K562 (cell line): ENCODE data around the gene DCLK1. TPM values are rescaled to one million over a fixed set of nuclear protein-coding genes. Genes with fewer than 3 reads are reported as not detected.

Experiments used
- ATAC-seq: fragments of 200-7000 bp; cut with Tn5 transposase; 3 replicates; pipeline ENCODE4 v1.9.1; 2020; ENCODE audit warnings: moderate library complexity
- BruUV-seq: library from RNA; stranded (reverse); fragments of 400-500 nt; replicated peaks from 2 replicates; lab custom pipeline; 2021; lab: Mats Ljungman, UMichigan
- CTCF ChIA-PET: fragments of 300-600 bp; formaldehyde crosslinking; extraction: SDS; loops from one replicate; lab custom pipeline; 2021; ENCODE audit warnings: low intra/inter-chr PET ratio; lab: Yijun Ruan, JAX
- POLR2A ChIA-PET: fragments of 300-600, 350-650 bp; sonication (Branson Sonifier 250); formaldehyde crosslinking; extraction: SDS; loops from one replicate; lab custom pipeline; 2021; ENCODE audit warnings: antibody characterized with exemption, inconsistent platforms; lab: Yijun Ruan, JAX
- DNase-seq, 4 experiments: peaks; one replicate each; pipeline versions ENCODE4 v3.0.0 to v3.0.0-alpha.2; 2011 to 2018; ENCODE audit warnings: low spot score in 3 of 4, mixed read lengths in 3 of 4; ENCODE audit errors: extremely low read depth in 1 of 4
- FAIRE-seq: peaks from 2 replicates; lab custom pipeline; 2011; peaks lifted over from hg19 to GRCh38; lab: Jason Lieb, UNC
- H2AFZ ChIP-seq: 2 replicates; pipeline ENCODE4 v1.6.0; 2011; ENCODE audit warnings: low read depth, low read length, control low read depth, inconsistent platforms
- H3K27ac ChIP-seq: fragments of 200-600 bp; 3 replicates; pipeline ENCODE4 v1.8.0; 2011; ENCODE audit warnings: low read depth, mild to moderate bottlenecking, control low read depth, inconsistent platforms, low read length, moderate library complexity, mixed read lengths; ENCODE audit errors: extremely low read depth
- H3K27me3 ChIP-seq, 2 experiments: fragments of 300-600 bp in 1 of 2; 2 replicates in 1 of 2; 3 replicates in 1 of 2; pipeline versions ENCODE4 v1.6.0 to v1.8.0; 2011; ENCODE audit warnings: inconsistent platforms in 2 of 2, low read length in 2 of 2, mild to moderate bottlenecking in 1 of 2, mixed read lengths in 1 of 2, moderate library complexity in 1 of 2; ENCODE audit not compliant: control insufficient read depth in 2 of 2, insufficient read depth in 2 of 2
- H3K36me3 ChIP-seq: fragments of 300-600 bp; 3 replicates; pipeline ENCODE4 v1.8.0; 2011; ENCODE audit warnings: mild to moderate bottlenecking, low read length, inconsistent platforms; ENCODE audit not compliant: control insufficient read depth, insufficient read depth
- H3K4me1 ChIP-seq, 2 experiments: fragments of 200-600 bp in 1 of 2; replicated peaks in 1 of 2; 2 replicates in 1 of 2; 3 replicates in 1 of 2; pipeline versions ENCODE4 v1.5.1 to v1.8.0; 2011; ENCODE audit warnings: inconsistent platforms in 2 of 2, low read length in 2 of 2, mild to moderate bottlenecking in 1 of 2, mixed read lengths in 1 of 2, moderate library complexity in 1 of 2; ENCODE audit not compliant: control insufficient read depth in 2 of 2, insufficient read depth in 2 of 2
- H3K4me2 ChIP-seq: 2 replicates; pipeline ENCODE4 v1.6.1; 2011; ENCODE audit warnings: low read length, control low read depth, inconsistent platforms, mixed read lengths; ENCODE audit not compliant: insufficient read depth
- H3K4me3 ChIP-seq: fragments of 200-600 bp; sonication (generic), shearing (Covaris generic); 2 replicates; pipeline ENCODE4 v1.5.1; 2016; ENCODE audit warnings: control low read depth, inconsistent platforms
- H3K79me2 ChIP-seq: fragments of 200-600 bp; 3 replicates; pipeline ENCODE4 v1.8.0; 2011; ENCODE audit warnings: low read length, inconsistent platforms; ENCODE audit not compliant: control insufficient read depth, insufficient read depth
- H3K9ac ChIP-seq, 2 experiments: 2 replicates each; pipeline versions ENCODE4 v1.6.0 to v1.6.1; 2011; ENCODE audit warnings: low read depth in 2 of 2, low read length in 2 of 2, control low read depth in 1 of 2, inconsistent platforms in 1 of 2, mild to moderate bottlenecking in 1 of 2, mixed read lengths in 1 of 2; ENCODE audit not compliant: insufficient read depth in 1 of 2
- H3K9me1 ChIP-seq: one replicate; pipeline ENCODE4 v1.6.0; 2011; ENCODE audit warnings: inconsistent platforms, mild to moderate bottlenecking, low read length, moderate library complexity; ENCODE audit not compliant: control insufficient read depth, insufficient read depth
- H3K9me3 ChIP-seq: replicated peaks from 2 replicates; pipeline ENCODE4 v1.5.1; 2011; ENCODE audit warnings: low read depth, low read length, inconsistent platforms; ENCODE audit not compliant: control insufficient read depth, insufficient read depth
- H4K20me1 ChIP-seq: replicated peaks from 2 replicates; pipeline ENCODE4 v1.6.1; 2011; ENCODE audit warnings: low read length, inconsistent platforms, mixed read lengths; ENCODE audit not compliant: control insufficient read depth, insufficient read depth
- BDP1 ChIP-seq: IDR thresholded peaks from 3 replicates; pipeline ENCODE4 v1.6.1; 2011; ENCODE audit not compliant: insufficient read length, insufficient read depth
- BRCA1 ChIP-seq, 2 experiments: fragments of 450-650 bp in 1 of 2; sonication (generic) in 1 of 2; formaldehyde crosslinking in 1 of 2; IDR thresholded peaks; 2 replicates each; pipeline versions ENCODE4 v1.5.0 to v1.6.1; 2017 to 2020; ENCODE audit warnings: mild to moderate bottlenecking in 1 of 2, missing genetic modification reagents in 1 of 2
- CBFA2T2 ChIP-seq: fragments of 450-650 bp; conservative IDR thresholded peaks from 2 replicates; pipeline ENCODE4 v1.6.1; 2017; ENCODE audit warnings: mild to moderate bottlenecking
- NFE2 ChIP-seq: IDR thresholded peaks from 2 replicates; pipeline ENCODE4 v1.6.1; 2014; ENCODE audit warnings: antibody characterized with exemption, low read depth
- PRPF4 ChIP-seq: fragments of 200-400 bp; formaldehyde crosslinking; IDR thresholded peaks from one replicate; pipeline ENCODE4 v1.6.1; 2017; ENCODE audit warnings: low read length, low read depth, mild to moderate bottlenecking; ENCODE audit not compliant: insufficient read depth, poor library complexity, severe bottlenecking
- RHOXF2B ChIP-seq: fragments of 250-450 bp; sonication (Bioruptor Pico); conservative IDR thresholded peaks from 2 replicates; pipeline ENCODE4 v1.5.1; 2021
- SIX5 ChIP-seq, 2 experiments: IDR thresholded peaks; 2 replicates each; pipeline ENCODE4 v1.6.1; 2011; ENCODE audit warnings: low read length in 2 of 2, borderline replicate concordance in 1 of 2, low read depth in 1 of 2, mild to moderate bottlenecking in 1 of 2, moderate library complexity in 1 of 2; ENCODE audit not compliant: insufficient read depth in 1 of 2
- TAL1 ChIP-seq: fragments of 450-650 bp; IDR thresholded peaks from 2 replicates; pipeline ENCODE4 v1.6.1; 2016; ENCODE audit warnings: mild to moderate bottlenecking
- ZNF324 ChIP-seq: fragments of 250-450 bp; sonication (Bioruptor Pico); IDR thresholded peaks from 2 replicates; pipeline ENCODE4 v1.4.0; 2020; ENCODE audit warnings: mild to moderate bottlenecking
- ZNF764 ChIP-seq: fragments of 250-450 bp; sonication (Bioruptor Pico); IDR thresholded peaks from 2 replicates; pipeline ENCODE4 v1.4.0; 2020; ENCODE audit warnings: low read depth, mild to moderate bottlenecking, moderate library complexity
- WGBS: fragments of 100-300 bp; shearing (Covaris generic); methylation state at CpG from one replicate; pipeline ENCODE4 v1.1.6; 2016; ENCODE audit warnings: low coverage, mixed read lengths; ENCODE audit not compliant: insufficient coverage; ENCODE audit errors: missing lambda C conversion rate; 5-methylcytosine and 5-hydroxymethylcytosine counted together
- in situ Hi-C: fragments of 300-500 bp; cut with MboI; formaldehyde crosslinking; loops from 4 replicates; pipeline ENCODE4 v1.15.0; 2018; ENCODE audit warnings: inconsistent platforms, mixed read lengths
- intact Hi-C: fragments of 100-400 bp; cut with micrococcal nuclease; formaldehyde crosslinking; loops from 2 replicates; pipeline ENCODE4 v1.14.2; 2022
- polyA plus RNA-seq, 8 experiments: library from polyadenylated mRNA; depleted of rRNA in 4 of 8; stranded (reverse) in 5 of 8; unstranded in 3 of 8; fragments of >200 nt; fragmentation: Nextera tagmentation in 2 of 8; fragmentation: Illumina TruSeq in 1 of 8; extraction: Ambion mirVana in 2 of 8; extraction: Trizol in 1 of 8; gene quantifications; 2 replicates each; pipeline versions ENCODE4 v1.2.1 to v1.2.3, GENCODE V29; 2011 to 2014; ENCODE audit warnings: inconsistent platforms in 1 of 8, missing spikeins in 1 of 8
- total RNA-seq, 7 experiments: library from RNA; depleted of rRNA in 6 of 7; stranded (reverse); fragments of >200 nt in 6 of 7; fragmentation: Illumina TruSeq in 2 of 7; extraction: Trizol in 2 of 7; gene quantifications; 2 replicates each; pipeline versions ENCODE4 v1.2.1 to v1.2.3, GENCODE V29; 2011 to 2021; ENCODE audit warnings: low replicate concordance in 1 of 7
- TF ChIP-seq, protein P1 (sequence below): fragments of 200-800 bp; sonication (Bioruptor generic); IDR thresholded peaks from 2 replicates; pipeline ENCODE4 v1.6.1; 2017; ENCODE audit warnings: missing genetic modification characterization, missing compliant biosample characterization
- TF ChIP-seq, protein P2 (sequence below): sonication (generic); formaldehyde crosslinking; IDR thresholded peaks from 2 replicates; pipeline ENCODE4 v1.8.1; 2023; ENCODE audit warnings: mild to moderate bottlenecking, missing genetic modification reagents, moderate library complexity
- TF ChIP-seq, protein P3 (sequence below), 2 experiments: fragments of 450-650 bp; conservative IDR thresholded peaks; 2 replicates each; pipeline ENCODE4 v1.6.1; 2017; ENCODE audit warnings: mild to moderate bottlenecking in 2 of 2, moderate library complexity in 2 of 2

Gene DCLK1
- total and polyA plus RNA-seq, 9 of the 15 experiments (the other 6 are each of a cell fraction or from before 2014, with no cell fraction given): 0.07 TPM; not detected in 8

DNA sequence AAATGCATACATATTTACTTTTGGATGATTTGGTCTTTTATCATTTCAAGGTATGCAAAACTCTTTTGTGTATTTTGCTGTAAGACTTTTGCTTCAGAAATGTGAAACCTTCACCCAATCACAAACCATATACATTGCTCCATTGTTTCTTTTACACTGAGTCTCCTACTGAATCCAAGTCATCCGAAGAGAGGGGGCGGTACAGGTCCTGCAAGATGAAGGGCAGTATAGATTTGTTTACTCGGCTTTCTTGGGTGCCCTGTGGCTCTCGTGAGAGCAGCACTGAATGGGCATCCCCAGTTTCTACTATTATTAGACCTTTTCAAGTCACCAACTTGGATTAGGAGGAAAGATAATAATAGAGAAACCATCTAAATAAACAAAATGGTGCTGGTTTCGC lies 280.6 kb downstream of the DCLK1 start:
- Histone ChIP-seq H4K20me1 (no peaks in the 10 kb centered on the region), H3K4me2 (no peak overlapping the region), H3K4me1 (no peaks in the 10 kb centered on the region), H3K9me3 (no peaks in the 10 kb centered on the region), H3K4me3 (no peak overlapping the region), H3K9ac (no peak overlapping the region), H3K27ac (no peak overlapping the region), H3K36me3 (no peaks in the 10 kb centered on the region), H3K9me1 (no peaks in the 10 kb centered on the region), H2AFZ (no peak overlapping the region), H3K79me2 (no peaks in the 10 kb centered on the region), H3K27me3 (no peaks in the 10 kb centered on the region)
- POLR2A ChIA-PET: no interaction called here
- intact Hi-C loops (no loop called here), in situ Hi-C loops (no loop called here)
- DNase-seq (no peak), FAIRE-seq (no peak), ATAC-seq (no peak)
- no TSS peak for BruUV-seq
- CTCF ChIA-PET: no interaction called here
- no peak for TF ChIP-seq RHOXF2B (CRISPR knock-in tag)
- TF ChIP-seq ZNF764 (CRISPR knock-in tag): no peak
- WGBS: 7% methylated on average over 5 of the region's 5 CpGs

DNA sequence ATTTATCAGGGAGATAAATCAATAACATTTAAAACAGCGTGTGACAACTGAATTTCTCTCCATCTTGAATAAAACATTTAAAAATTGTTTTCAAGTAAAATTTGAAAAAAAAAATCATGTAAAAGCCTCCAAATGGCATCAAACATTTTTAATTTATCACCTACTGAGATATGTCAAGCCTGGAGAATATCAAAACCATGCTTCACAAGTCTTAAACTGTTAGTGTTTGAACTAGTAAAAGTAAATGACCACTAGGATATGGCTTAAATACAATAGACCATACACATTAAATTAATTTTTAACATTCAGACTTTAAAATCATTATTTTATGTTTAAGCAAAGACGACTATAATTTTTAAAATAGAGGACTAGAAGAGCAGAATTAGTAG lies 281.9 kb downstream of the DCLK1 start:
- Histone ChIP-seq H3K9ac (no peak overlapping the region), H3K4me3 (no peak overlapping the region), H2AFZ (no peak overlapping the region), H3K4me1 (no peaks in the 10 kb centered on the region), H4K20me1 (no peaks in the 10 kb centered on the region), H3K4me2 (no peak overlapping the region), H3K9me1 (no peaks in the 10 kb centered on the region), H3K27ac (no peak overlapping the region), H3K79me2 (no peaks in the 10 kb centered on the region), H3K9me3 (no peaks in the 10 kb centered on the region), H3K36me3 (no peaks in the 10 kb centered on the region), H3K27me3 (no peaks in the 10 kb centered on the region)
- BruUV-seq: no TSS peak
- CTCF ChIA-PET: no interaction called here
- intact Hi-C loops (no loop called here), in situ Hi-C loops (no loop called here)
- POLR2A ChIA-PET: no interaction called here
- DNase-seq: no peak
- ATAC-seq: no peak
- no peak for FAIRE-seq
- WGBS: 0% methylated on average over 2 of the region's 2 CpGs
- TF ChIP-seq TAL1 (no peak), CBFA2T2 (no peak), SIX5 (IDR thresholded peaks at IDR 0.05; ENCODE audit: borderline replicate concordance in 1 of 2, insufficient read depth in 1 of 2, low read depth in 1 of 2, low read length in 2 of 2) (no peak), BRCA1 (IDR thresholded peaks at IDR 0.05) (no peak), BRCA1 (CRISPR knock-in tag; IDR thresholded peaks at IDR 0.05) (no peak), NFE2 (no peak), BDP1 (no peak), ZNF324 (no peak), PRPF4 (no peak)
- TF ChIP-seq, protein P1, sequence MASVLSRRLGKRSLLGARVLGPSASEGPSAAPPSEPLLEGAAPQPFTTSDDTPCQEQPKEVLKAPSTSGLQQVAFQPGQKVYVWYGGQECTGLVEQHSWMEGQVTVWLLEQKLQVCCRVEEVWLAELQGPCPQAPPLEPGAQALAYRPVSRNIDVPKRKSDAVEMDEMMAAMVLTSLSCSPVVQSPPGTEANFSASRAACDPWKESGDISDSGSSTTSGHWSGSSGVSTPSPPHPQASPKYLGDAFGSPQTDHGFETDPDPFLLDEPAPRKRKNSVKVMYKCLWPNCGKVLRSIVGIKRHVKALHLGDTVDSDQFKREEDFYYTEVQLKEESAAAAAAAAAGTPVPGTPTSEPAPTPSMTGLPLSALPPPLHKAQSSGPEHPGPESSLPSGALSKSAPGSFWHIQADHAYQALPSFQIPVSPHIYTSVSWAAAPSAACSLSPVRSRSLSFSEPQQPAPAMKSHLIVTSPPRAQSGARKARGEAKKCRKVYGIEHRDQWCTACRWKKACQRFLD: no peak
- TF ChIP-seq, protein P2, sequence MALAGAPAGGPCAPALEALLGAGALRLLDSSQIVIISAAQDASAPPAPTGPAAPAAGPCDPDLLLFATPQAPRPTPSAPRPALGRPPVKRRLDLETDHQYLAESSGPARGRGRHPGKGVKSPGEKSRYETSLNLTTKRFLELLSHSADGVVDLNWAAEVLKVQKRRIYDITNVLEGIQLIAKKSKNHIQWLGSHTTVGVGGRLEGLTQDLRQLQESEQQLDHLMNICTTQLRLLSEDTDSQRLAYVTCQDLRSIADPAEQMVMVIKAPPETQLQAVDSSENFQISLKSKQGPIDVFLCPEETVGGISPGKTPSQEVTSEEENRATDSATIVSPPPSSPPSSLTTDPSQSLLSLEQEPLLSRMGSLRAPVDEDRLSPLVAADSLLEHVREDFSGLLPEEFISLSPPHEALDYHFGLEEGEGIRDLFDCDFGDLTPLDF (CRISPR knock-in tag): no peak
- TF ChIP-seq, protein P3, sequence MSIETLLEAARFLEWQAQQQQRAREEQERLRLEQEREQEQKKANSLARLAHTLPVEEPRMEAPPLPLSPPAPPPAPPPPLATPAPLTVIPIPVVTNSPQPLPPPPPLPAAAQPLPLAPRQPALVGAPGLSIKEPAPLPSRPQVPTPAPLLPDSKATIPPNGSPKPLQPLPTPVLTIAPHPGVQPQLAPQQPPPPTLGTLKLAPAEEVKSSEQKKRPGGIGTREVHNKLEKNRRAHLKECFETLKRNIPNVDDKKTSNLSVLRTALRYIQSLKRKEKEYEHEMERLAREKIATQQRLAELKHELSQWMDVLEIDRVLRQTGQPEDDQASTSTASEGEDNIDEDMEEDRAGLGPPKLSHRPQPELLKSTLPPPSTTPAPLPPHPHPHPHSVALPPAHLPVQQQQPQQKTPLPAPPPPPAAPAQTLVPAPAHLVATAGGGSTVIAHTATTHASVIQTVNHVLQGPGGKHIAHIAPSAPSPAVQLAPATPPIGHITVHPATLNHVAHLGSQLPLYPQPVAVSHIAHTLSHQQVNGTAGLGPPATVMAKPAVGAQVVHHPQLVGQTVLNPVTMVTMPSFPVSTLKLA (conservative IDR thresholded peaks at IDR 0.05): no peak
